Right atrium auricular region (tissue), 2 donors: ENCODE measurements around the gene SLC52A3. TPM values are rescaled to one million over a fixed set of nuclear protein-coding genes. Genes with fewer than 3 reads are reported as not detected.

ENCODE experiments used
- DNase-seq: peaks from one replicate; pipeline ENCODE4 v3.0.0-alpha.2; 2019; ENCODE audit warnings: low spot score
- H3K27ac ChIP-seq, 2 donors: fragments of 200-600 bp; sonication (generic); 1 replicate in 1 of 2; 2 replicates in 1 of 2; pipeline ENCODE4 v1.5.1; 2016 to 2019
- H3K27me3 ChIP-seq, 2 donors: fragments of 200-600 bp; sonication (generic); one replicate each; pipeline versions ENCODE4 v1.5.1 to v1.6.0; 2017 to 2019
- H3K36me3 ChIP-seq: fragments of 200-600 bp; sonication (generic); one replicate; pipeline ENCODE4 v1.5.1; 2016
- H3K4me1 ChIP-seq, 2 donors: fragments of 200-600 bp; sonication (generic); one replicate each; pipeline versions ENCODE4 v1.5.1 to v1.6.0; 2017 to 2019
- H3K4me3 ChIP-seq, 2 donors: fragments of 200-600 bp; sonication (generic); 1 replicate in 1 of 2; 2 replicates in 1 of 2; pipeline ENCODE4 v1.5.1; 2017 to 2019; ENCODE audit warnings: mild to moderate bottlenecking in 1 of 2, moderate library complexity in 1 of 2
- H3K9me3 ChIP-seq, 2 donors: fragments of 200-600 bp; sonication (generic); one replicate each; pipeline ENCODE4 v1.5.1; 2019
- total RNA-seq, 2 donors: library from RNA; depleted of rRNA; stranded (reverse); fragments of >200 nt; gene quantifications; one replicate each; pipeline ENCODE4 v1.1.0, GENCODE V29; 2016
- TF ChIP-seq, protein P1 (sequence below), 2 donors: fragments of 200-600 bp; sonication (generic); IDR thresholded peaks; one replicate each; pipeline ENCODE4 v1.5.1; 2019; ENCODE audit warnings: antibody characterized with exemption in 2 of 2

Gene SLC52A3
- total RNA-seq, 2 donors from 2014 or later: 1.3 to 2.6 TPM

DNA sequence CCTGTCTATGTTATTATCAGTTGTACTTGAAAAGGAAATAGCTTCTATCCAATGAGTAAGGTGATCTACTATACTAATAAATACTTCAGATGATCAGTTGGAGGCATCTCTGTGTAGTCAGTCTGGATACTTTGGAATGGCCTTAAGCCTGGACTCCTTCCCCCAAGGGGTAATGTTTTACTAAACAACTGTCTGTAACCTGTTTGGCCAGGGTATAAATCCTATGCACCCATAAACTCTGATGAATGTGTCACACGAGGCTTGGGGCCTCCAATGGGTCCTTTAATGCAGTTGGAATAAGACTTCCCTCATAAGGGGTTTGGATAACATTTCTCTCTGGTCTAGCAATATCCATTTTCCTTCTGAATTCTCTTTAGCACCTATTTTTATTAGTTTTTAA, 19.5 kb upstream of the SLC52A3 start:
- TF ChIP-seq, protein P1, sequence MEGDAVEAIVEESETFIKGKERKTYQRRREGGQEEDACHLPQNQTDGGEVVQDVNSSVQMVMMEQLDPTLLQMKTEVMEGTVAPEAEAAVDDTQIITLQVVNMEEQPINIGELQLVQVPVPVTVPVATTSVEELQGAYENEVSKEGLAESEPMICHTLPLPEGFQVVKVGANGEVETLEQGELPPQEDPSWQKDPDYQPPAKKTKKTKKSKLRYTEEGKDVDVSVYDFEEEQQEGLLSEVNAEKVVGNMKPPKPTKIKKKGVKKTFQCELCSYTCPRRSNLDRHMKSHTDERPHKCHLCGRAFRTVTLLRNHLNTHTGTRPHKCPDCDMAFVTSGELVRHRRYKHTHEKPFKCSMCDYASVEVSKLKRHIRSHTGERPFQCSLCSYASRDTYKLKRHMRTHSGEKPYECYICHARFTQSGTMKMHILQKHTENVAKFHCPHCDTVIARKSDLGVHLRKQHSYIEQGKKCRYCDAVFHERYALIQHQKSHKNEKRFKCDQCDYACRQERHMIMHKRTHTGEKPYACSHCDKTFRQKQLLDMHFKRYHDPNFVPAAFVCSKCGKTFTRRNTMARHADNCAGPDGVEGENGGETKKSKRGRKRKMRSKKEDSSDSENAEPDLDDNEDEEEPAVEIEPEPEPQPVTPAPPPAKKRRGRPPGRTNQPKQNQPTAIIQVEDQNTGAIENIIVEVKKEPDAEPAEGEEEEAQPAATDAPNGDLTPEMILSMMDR (IDR thresholded peaks at IDR 0.05): no peak
- Histone ChIP-seq H3K27me3 (no peaks in the 10 kb centered on the region), H3K27ac (no peak overlapping the region), H3K36me3 (no peaks in the 10 kb centered on the region), H3K4me1 (no peaks in the 10 kb centered on the region), H3K9me3 (peaks cover 0 to 22% of the 10 kb centered on the region in 2 donors), H3K4me3 (no peak overlapping the region)
- no peak for DNase-seq

DNA sequence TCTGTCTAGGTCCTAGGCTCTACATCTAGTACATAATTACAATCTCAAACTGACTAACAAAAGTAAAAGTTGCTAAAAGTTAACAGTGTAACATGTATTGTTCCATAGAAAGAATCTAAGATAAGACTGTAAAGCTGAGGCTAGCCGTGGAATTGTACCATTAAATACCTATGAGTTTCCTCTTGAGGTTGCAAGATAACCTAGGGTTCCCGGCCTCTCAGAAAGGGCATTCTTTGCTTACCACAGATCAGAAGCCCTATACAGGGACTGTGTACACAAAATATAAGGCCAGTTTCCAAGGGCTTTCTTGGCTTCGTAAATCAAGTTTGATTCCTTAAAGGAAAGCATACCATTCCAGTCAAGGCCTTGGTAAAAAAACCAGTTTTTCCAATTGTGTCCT, 11.5 kb upstream of the SLC52A3 start:
- Histone ChIP-seq H3K4me3 (no peak overlapping the region), H3K36me3 (no peaks in the 10 kb centered on the region), H3K4me1 (peaks cover 0 to 10% of the 10 kb centered on the region in 2 donors), H3K27ac (no peak overlapping the region), H3K9me3 (peaks cover 0 to 9% of the 10 kb centered on the region in 2 donors), H3K27me3 (no peaks in the 10 kb centered on the region)
- TF ChIP-seq, protein P1 (IDR thresholded peaks at IDR 0.05): no peak
- no peak for DNase-seq

DNA sequence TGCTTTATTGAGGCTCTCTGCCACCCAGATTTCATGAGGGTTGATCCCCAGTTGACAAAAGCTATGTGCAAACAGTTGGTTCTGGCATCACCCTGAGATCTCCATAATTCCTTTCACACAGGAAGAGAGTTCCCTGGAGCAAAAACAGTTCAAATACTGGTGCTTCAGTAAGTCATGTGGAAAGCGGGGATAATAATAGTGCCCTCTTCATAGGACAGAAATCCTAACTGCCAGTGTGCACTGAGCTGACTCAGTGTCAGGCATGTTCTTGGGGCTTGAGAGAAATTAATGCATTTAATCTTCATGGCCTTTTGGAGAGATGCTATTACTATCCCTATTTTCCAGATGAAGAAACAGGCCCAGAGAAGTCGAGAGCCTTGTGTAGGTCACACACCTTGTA, 7.9 kb upstream of the SLC52A3 start:
- Histone ChIP-seq H3K27ac (no peak overlapping the region), H3K36me3 (no peaks in the 10 kb centered on the region), H3K4me3 (no peak overlapping the region), H3K9me3 (no peaks in the 10 kb centered on the region), H3K27me3 (no peaks in the 10 kb centered on the region), H3K4me1 (peaks cover 0 to 10% of the 10 kb centered on the region in 2 donors)
- no peak for DNase-seq
- TF ChIP-seq, protein P1 (IDR thresholded peaks at IDR 0.05): no peak

DNA sequence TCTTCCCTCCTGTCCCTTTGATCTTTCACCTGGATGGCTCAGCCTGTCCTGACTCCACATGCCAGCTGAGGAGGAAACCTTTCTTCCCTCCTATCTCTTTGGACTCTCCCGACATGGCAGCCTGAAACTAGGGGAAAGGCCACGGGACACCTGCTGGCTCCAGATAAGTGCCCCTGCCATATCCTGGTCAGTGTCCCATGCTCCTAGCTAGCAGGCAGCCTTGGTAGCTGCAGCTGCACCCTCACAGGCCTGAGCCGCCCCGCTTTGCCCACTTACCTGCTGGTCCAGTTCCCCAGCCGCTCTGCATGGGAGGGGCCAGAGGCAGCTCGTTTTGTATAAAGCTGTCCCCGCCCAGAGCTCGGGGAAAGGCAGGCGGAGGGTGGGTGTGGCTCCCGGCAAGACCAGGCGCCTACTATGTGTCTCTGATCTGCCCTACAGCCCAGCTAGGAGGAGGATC, 7.4 kb upstream of the SLC52A3 start:
- Histone ChIP-seq H3K27ac (no peak overlapping the region), H3K9me3 (no peaks in the 10 kb centered on the region), H3K27me3 (no peaks in the 10 kb centered on the region), H3K4me3 (no peak overlapping the region), H3K4me1 (peaks cover 0 to 10% of the 10 kb centered on the region in 2 donors), H3K36me3 (no peaks in the 10 kb centered on the region)
- no peak for DNase-seq
- TF ChIP-seq, protein P1 (IDR thresholded peaks at IDR 0.05): no peak

DNA sequence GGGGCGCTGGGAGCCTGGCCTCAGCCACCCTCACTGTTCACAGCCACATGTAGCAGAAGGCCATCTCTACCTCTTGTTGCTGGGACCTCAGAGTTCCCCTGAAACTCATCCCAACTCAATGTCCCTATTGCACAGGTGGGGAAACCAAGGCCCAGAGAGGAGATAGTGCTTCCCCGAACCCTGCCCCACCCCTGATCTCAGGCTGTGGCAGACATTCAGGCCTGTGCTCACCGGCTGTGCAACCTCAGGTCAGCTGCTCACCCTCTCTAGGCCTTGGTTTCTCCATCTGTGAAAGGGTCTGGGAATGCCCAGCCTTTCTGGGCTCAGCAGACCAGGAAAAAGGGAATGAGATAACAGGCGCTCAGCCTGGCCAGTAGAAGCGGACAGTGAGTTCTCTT, 6.4 kb upstream of the SLC52A3 start:
- Histone ChIP-seq H3K9me3 (no peaks in the 10 kb centered on the region), H3K27me3 (no peaks in the 10 kb centered on the region), H3K36me3 (no peaks in the 10 kb centered on the region), H3K4me3 (no peak overlapping the region), H3K4me1 (peaks cover 0 to 10% of the 10 kb centered on the region in 2 donors), H3K27ac (no peak overlapping the region)
- DNase-seq: no peak
- TF ChIP-seq, protein P1 (IDR thresholded peaks at IDR 0.05): no peak

DNA sequence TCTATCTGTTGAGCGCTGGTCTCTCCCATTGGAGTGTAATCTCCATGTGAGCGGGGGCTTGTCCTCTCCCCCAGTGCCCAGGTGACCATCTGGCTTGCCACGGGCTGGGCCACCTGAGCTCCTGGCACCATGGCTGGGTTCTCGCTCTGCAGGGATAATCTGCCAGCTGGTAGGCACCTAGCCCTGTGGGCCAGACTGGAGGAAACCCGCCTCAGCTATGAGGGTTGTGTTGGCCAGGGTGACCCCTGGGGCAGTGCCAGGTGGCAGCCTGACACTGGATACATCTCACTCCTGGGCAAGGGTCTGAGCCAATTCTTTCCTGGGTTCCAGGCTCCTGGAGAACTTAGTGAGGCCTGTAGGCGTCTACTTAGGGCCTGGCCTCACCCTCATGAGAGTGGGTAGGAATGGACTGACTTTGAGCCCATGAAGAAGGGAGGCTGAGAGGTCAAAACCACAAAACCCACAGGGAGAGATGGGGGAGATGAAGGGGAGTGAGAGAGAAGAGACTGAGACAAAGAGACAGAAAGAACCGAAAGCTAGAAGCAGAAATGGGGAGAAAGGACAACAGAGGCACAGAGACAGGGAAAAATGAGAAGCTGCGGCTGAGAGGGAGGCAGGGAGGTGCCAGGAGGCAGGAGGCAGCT, 5.8 kb upstream of the SLC52A3 start:
- peaks cover 0 to 10% of the 10 kb centered on the region in 2 donors for H3K4me1 ChIP-seq
- no peaks in the 10 kb centered on the region for H3K27me3 ChIP-seq
- H3K36me3 ChIP-seq: no peaks in the 10 kb centered on the region
- no peaks in the 10 kb centered on the region for H3K9me3 ChIP-seq
- no peak for DNase-seq
- no peak overlapping the region for H3K27ac ChIP-seq
- TF ChIP-seq, protein P1 (IDR thresholded peaks at IDR 0.05): no peak
- no peak overlapping the region for H3K4me3 ChIP-seq
